GM12875 (cell line): ENCODE results near the gene PLEKHM2.

Experiments
- H3K4me3 ChIP-seq: one replicate; pipeline ENCODE4 v1.5.1; 2011; ENCODE audit warnings: low read depth, low read length, control low read depth
- TF ChIP-seq, protein P1 (sequence below): IDR thresholded peaks from 2 replicates; pipeline ENCODE4 v1.5.1; 2011; ENCODE audit warnings: low read depth, mild to moderate bottlenecking, control low read depth, inconsistent platforms, low read length, moderate library complexity, borderline replicate concordance; ENCODE audit not compliant: insufficient read depth

Gene PLEKHM2

DNA sequence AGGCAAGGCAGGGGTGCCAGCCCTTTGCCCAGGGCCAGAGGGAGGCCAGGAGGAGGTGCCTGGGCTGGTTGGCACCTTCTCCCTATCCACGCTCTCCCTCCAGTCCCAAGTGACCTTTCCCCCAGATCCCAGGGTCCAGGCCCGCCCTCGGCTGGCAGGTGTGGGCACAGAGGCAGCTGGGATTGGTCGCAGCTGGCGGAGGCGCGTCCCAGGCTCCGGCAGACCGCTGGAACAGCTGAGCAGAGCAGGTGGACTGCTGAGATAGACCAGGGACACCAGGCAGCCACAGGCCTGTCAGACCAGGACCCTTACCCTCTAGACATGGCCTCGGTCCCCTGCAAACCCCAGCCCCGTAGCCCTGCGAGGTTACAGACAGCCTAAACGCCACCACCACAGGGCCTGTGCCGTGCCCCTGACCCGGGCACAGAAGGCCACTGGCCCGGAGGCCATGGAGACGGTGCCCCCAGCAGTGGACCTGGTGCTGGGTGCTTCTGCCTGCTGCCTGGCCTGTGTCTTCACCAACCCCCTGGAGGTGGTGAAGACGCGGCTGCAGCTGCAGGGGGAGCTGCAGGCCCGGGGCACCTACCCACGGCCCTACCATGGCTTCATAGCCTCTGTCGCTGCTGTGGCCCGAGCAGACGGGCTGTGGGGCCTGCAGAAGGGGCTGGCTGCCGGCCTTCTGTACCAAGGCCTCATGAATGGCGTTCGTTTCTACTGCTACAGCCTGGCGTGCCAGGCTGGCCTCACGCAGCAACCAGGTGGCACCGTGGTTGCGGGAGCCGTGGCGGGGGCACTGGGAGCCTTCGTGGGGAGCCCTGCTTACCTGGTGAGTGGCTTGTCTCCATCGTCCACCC is 52.1 kb downstream of the PLEKHM2 start, which contains the start of gene SLC25A34:
TSS of gene SLC25A34 (plus strand) at position 221 of the 854 bp plus-strand sequence. CDS start at position 449, 228 bp downstream.
- TF ChIP-seq, protein P1, sequence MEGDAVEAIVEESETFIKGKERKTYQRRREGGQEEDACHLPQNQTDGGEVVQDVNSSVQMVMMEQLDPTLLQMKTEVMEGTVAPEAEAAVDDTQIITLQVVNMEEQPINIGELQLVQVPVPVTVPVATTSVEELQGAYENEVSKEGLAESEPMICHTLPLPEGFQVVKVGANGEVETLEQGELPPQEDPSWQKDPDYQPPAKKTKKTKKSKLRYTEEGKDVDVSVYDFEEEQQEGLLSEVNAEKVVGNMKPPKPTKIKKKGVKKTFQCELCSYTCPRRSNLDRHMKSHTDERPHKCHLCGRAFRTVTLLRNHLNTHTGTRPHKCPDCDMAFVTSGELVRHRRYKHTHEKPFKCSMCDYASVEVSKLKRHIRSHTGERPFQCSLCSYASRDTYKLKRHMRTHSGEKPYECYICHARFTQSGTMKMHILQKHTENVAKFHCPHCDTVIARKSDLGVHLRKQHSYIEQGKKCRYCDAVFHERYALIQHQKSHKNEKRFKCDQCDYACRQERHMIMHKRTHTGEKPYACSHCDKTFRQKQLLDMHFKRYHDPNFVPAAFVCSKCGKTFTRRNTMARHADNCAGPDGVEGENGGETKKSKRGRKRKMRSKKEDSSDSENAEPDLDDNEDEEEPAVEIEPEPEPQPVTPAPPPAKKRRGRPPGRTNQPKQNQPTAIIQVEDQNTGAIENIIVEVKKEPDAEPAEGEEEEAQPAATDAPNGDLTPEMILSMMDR: no peak
- no peak within 1 kb of the TSS for H3K4me3 ChIP-seq

DNA sequence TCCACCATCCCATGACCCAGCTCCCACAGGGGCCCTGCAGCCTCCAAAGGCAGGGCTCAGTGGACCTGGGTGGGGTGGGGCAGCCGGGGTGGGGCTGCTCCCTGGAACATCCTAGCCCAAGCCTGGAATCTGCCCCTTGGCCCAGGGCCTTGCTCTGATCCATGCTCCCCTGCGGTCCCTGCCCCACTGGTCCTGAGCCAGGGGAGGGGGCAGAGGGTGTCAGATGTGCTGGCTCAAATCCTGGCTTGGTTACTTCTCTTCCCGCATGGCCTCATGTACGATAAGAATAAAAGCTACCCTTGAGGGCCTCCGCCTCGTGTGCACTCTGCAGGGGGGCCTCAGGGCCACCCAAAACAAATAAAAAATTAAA is 52.8 kb downstream of the PLEKHM2 start:
- H3K4me3 ChIP-seq: no peak overlapping the region
- TF ChIP-seq, protein P1: no peak

DNA sequence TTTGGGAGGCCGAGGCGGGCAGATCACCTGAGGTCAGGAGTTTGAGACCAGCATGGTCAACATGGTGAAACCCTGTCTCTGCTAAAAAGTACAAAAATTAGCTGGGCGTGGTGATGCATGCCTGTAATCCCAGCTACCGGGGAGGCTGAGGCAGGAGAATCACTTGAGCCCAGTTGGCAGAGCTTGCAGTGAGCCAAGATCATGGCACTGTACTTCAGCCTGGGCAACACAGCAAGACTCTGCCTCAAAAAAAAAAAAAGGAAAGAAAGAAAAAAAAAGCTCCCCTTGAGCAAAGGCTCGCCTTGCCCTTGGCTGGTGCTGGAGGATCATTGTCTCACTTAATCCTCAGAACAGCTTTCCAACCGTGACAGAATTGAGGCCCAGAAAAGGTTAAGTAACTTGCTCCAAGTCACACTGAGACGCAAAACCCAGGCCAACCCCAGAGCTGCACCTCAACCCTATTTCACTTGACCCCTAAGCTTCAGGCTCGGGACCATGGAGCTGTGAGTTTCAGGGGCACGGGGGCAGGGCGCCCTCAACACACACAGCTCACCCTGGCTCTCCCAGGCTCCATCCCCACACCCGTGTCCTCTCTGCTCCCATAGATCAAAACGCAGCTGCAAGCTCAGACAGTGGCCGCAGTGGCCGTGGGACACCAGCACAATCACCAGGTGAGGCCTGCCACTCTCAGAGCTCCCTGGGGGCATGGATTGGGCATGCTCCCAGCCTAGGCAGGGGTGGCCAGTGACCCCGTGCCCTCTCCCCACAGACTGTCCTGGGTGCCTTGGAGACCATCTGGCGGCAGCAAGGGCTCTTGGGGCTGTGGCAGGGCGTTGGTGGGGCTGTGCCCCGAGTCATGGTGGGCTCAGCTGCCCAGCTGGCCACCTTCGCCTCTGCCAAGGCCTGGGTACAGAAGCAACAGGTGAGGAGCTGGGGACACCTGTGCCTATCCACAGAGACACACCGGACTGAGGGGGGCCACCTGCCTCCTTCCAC is 53.5 kb downstream of the PLEKHM2 start:
- H3K4me3 ChIP-seq: no peak overlapping the region
- TF ChIP-seq, protein P1: no peak

DNA sequence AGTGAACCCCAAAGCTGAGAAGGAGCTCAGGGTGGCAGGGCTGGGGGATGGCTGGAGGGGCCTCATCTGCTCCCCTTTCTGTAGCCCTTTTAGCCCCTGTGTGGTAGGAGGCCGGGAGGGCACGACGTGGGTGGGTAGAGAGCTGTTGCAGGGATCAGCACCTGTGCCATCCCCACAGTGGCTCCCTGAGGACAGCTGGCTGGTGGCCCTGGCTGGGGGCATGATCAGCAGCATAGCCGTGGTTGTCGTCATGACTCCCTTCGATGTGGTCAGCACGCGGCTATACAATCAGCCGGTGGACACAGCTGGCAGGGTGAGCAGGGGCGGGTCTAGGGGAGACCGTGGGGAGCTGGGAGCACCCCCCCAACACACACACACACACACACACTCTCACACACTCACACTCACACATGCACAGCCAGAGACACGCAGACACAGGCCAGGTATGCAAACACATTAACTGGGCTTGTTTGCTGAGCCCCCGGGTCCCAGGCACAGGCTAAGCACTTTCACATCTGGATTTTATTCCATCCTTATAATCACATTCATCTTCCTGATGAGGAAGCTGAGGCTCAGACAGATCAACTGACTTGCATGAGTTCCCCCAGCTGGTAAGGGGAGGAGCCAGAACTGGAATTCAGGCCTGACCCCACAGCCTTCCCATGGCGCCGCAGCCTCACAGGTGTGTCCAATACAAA is 54.4 kb downstream of the PLEKHM2 start:
- H3K4me3 ChIP-seq: no peak overlapping the region
- TF ChIP-seq, protein P1: no peak

DNA sequence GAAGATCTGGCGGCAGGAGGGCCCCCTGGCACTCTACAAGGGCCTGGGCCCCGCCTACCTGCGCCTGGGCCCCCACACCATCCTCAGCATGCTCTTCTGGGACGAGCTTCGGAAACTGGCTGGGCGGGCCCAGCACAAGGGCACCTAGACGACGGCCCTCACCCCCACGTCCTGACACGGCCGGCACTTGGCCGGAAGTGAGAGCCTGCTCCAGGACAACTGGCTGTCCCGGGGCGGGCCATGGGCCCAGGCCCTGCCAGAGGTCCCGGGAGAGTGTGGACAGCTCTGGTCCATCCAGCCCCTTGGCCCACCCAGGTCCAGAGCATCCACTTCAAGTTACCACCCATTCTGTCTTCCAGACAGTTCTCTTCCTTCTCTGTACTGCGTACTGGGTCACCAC is 55.1 kb downstream of the PLEKHM2 start:
- TF ChIP-seq, protein P1: no peak
- H3K4me3 ChIP-seq: no peak overlapping the region

DNA sequence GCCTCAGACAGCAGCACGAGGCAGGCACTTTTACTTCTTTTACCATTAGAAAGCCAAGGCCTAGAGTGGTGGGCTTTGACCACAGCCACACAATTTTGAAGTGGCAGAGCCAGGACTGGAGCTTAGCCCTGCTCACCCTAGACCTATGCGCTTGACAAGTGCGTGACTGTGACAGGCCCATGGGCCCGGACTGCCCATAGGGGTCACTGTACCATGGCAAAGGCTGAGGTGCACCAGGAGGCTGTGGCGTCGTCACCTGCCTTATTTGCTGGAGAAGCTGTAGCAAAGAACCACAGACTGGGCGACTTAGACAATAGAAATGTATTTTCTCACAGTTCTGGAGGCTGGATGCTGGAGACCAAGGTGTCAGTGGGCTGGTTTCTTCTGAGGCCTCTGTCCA is 55.6 kb downstream of the PLEKHM2 start:
- no peak overlapping the region for H3K4me3 ChIP-seq
- TF ChIP-seq, protein P1: no peak
